Raji (cell line): Measurements from ENCODE around the gene RBP4.

Experiments used
- POLR2A ChIP-seq: IDR thresholded peaks from 2 replicates; pipeline ENCODE4 v1.6.1; 2011; ENCODE audit warnings: low read depth, low read length, control low read depth; ENCODE audit not compliant: insufficient read depth

RBP4 gene

GRCh38 chr10:93554316-93554663 is 46.7 kb downstream of the RBP4 start:
- TF ChIP-seq POLR2A, result no peak

GRCh38 chr10:93553482-93554315 is 47.3 kb downstream of the RBP4 start:
- TF ChIP-seq POLR2A, result no peak

- no peak for TF ChIP-seq POLR2A
Observed at GRCh38 chr10:93552780-93553179, 48.3 kb downstream of the RBP4 start.

- TF ChIP-seq POLR2A, result no peak
Observed at GRCh38 chr10:93550606-93551005, 50.4 kb downstream of the RBP4 start.

- no peak for TF ChIP-seq POLR2A
Observed at GRCh38 chr10:93548376-93549071, 52.5 kb downstream of the RBP4 start.

GRCh38 chr10:93547522-93547921 is 53.5 kb downstream of the RBP4 start:
- no peak for TF ChIP-seq POLR2A

- TF ChIP-seq POLR2A, result no peak
Observed at GRCh38 chr10:93542358-93542791, 58.7 kb downstream of the RBP4 start.
